AG08396 (cell line): ENCODE data around the gene CD247.
"Not testable (repeated sequence)": the region's sequence is repeated elsewhere in the genome, so short reads cannot be mapped to it uniquely, and the experiment has no call there.

Experiments
- DNase-seq: peaks from one replicate; pipeline ENCODE4 v3.0.0; 2012; ENCODE audit warnings: low spot score, mixed read lengths

CD247 gene

GRCh38 chr1:167518331-167518700, at the start of gene CD247:
Gene CD247, minus strand, starts transcription at chr1:167518529. Its CDS starts 64 bp downstream, at chr1:167518465.
- DNase-seq: no peak

- no peak for DNase-seq
Observed at GRCh38 chr1:167567663-167568062, 49.3 kb upstream of the CD247 start.

GRCh38 chr1:167566766-167567165, 48.4 kb upstream of the CD247 start:
- DNase-seq: no peak

GRCh38 chr1:167565922-167566321, 47.6 kb upstream of the CD247 start:
- no peak for DNase-seq

- DNase-seq: no peak
Observed at GRCh38 chr1:167564612-167565270, 46.4 kb upstream of the CD247 start.

- no peak for DNase-seq
Observed at GRCh38 chr1:167563579-167564246, 45.4 kb upstream of the CD247 start.

GRCh38 chr1:167562702-167563101, 44.4 kb upstream of the CD247 start:
- no peak for DNase-seq

GRCh38 chr1:167561753-167562152, 43.4 kb upstream of the CD247 start:
- no peak for DNase-seq

- DNase-seq: peak; percentile 67
Observed at GRCh38 chr1:167555971-167556714, 37.8 kb upstream of the CD247 start.

GRCh38 chr1:167555072-167555471, 36.7 kb upstream of the CD247 start:
- DNase-seq: not testable (repeated sequence)

GRCh38 chr1:167554028-167554779, 35.9 kb upstream of the CD247 start:
- no peak for DNase-seq

GRCh38 chr1:167553136-167554027, 35.1 kb upstream of the CD247 start, which contains the start of gene CREG1:
Gene CREG1, minus strand, starts transcription at chr1:167553762.
- DNase-seq: peak; percentile 97

GRCh38 chr1:167551362-167551761, 33.0 kb upstream of the CD247 start:
- DNase-seq: no peak

- DNase-seq: peak; percentile 29
Observed at GRCh38 chr1:167548059-167548932, 30.0 kb upstream of the CD247 start.

GRCh38 chr1:167546935-167547334, 28.6 kb upstream of the CD247 start:
- no peak for DNase-seq

- no peak for DNase-seq
Observed at GRCh38 chr1:167545349-167545748, 27.0 kb upstream of the CD247 start.

- DNase-seq: no peak
Observed at GRCh38 chr1:167544447-167545093, 26.2 kb upstream of the CD247 start.

GRCh38 chr1:167543199-167543990, 25.1 kb upstream of the CD247 start:
- no peak for DNase-seq
